Ovary (tissue), 9 donors: ENCODE results near the gene KRT83. TPM values are rescaled to one million over a fixed set of nuclear protein-coding genes. Genes with fewer than 3 reads are reported as not detected.

Source experiments
- DNase-seq, 5 donors: peaks; one replicate each; pipeline ENCODE4 v3.0.0-alpha.2; 2019 to 2020
- H3K27ac ChIP-seq, 2 donors: fragments of 200-600 bp; one replicate each; pipeline versions ENCODE4 v1.5.1 to v1.8.0; 2019 to 2022
- H3K27me3 ChIP-seq: fragments of 200-600 bp; one replicate; pipeline ENCODE4 v1.8.0; 2022
- H3K36me3 ChIP-seq: fragments of 200-600 bp; sonication (generic); one replicate; pipeline ENCODE4 v1.5.1; 2019
- H3K4me1 ChIP-seq: one replicate; pipeline ENCODE4 v1.8.1; 2013; ENCODE audit warnings: mild to moderate bottlenecking, moderate library complexity; ENCODE audit not compliant: insufficient read depth
- H3K4me3 ChIP-seq: fragments of 200-600 bp; sonication (generic); one replicate; pipeline ENCODE4 v1.5.1; 2017
- H3K9me3 ChIP-seq, 2 donors: fragments of 200-600 bp in 1 of 2; sonication (generic) in 1 of 2; one replicate each; pipeline versions ENCODE4 v1.5.1 to v1.8.1; 2013 to 2019; ENCODE audit warnings: mild to moderate bottlenecking in 1 of 2, moderate library complexity in 1 of 2
- CTCF ChIP-seq, 3 donors: fragments of 450-650 bp in 2 of 3; fragments of 200-600 bp in 1 of 3; IDR thresholded peaks; one replicate each; pipeline versions ENCODE4 v1.5.1 to v1.8.0; 2016 to 2022; ENCODE audit warnings: antibody characterized with exemption in 3 of 3, mild to moderate bottlenecking in 1 of 3
- EP300 ChIP-seq: sonication (generic); formaldehyde crosslinking; IDR thresholded peaks from one replicate; pipeline ENCODE4 v1.6.1; 2017; ENCODE audit warnings: antibody characterized with exemption
- POLR2A ChIP-seq: fragments of 450-650 bp; IDR thresholded peaks from one replicate; pipeline ENCODE4 v1.6.1; 2017; ENCODE audit warnings: antibody characterized with exemption, mild to moderate bottlenecking, moderate library complexity
- WGBS, 3 donors: extraction: QIAGEN DNeasy Blood & Tissue Kit in 1 of 3; methylation state at CpG; one replicate each; pipeline versions ENCODE4 v1.1.5 to v1.1.7; 2013 to 2017; 5-methylcytosine and 5-hydroxymethylcytosine counted together
- intact Hi-C, 4 donors: fragments of 100-400 bp; cut with DNase I; formaldehyde crosslinking; loops; one replicate each; pipeline versions ENCODE4 v1.11.0 to v1.15.1; 2022 to 2023
- polyA plus RNA-seq, 2 donors: library from polyadenylated mRNA; stranded (reverse); fragments of 200-250 nt in 1 of 2; fragments of 350-450 nt in 1 of 2; fragmentation: Illumina TruSeq in 1 of 2; extraction: RNeasy Lipid Tissue Mini Kit (QIAGEN cat#74804) in 1 of 2; gene quantifications; one replicate each; pipeline ENCODE4 v1.2.3, GENCODE V29; 2013 to 2014
- total RNA-seq, 7 donors: library from RNA; depleted of rRNA in 2 of 7; stranded (reverse); fragments of >200 nt in 2 of 7; fragmentation: NEBNext Ultra II Directional in 3 of 7; extraction: Animal tissue kit (Norgen Biotek cat#: 25700) in 3 of 7; gene quantifications; one replicate each; pipeline versions ENCODE4 v1.1.0 to v1.2.4, GENCODE V29; 2016 to 2023
- donor health status: DM: no; HTN: no; CAD: no; lungs with moderate emphysema.
- donor health status: DM: no; HTN: no; CAD: no.
- donor health status: Bipolar disorder and iron deficiency.
- donor health status: DM: yes; HTN: yes; CAD: no.
- donor health status: DM: no; HTN: no; CAD: no.
- donor health status: DM: yes; HTN: yes; CAD: no.

The KRT83 gene
- total and polyA plus RNA-seq, 9 donors, result not detected

GRCh38 chr12:52314511-52314910, 6.7 kb downstream of the KRT83 start:
- no peak overlapping the region for H3K27ac ChIP-seq
- intact Hi-C loops, result no loop called here
- H3K9me3 ChIP-seq, result no peaks in the 10 kb centered on the region
- H3K4me1 ChIP-seq, result no peaks in the 10 kb centered on the region
- no peaks in the 10 kb centered on the region for H3K36me3 ChIP-seq
- H3K27me3 ChIP-seq, result no peaks in the 10 kb centered on the region
- no peak overlapping the region for H3K4me3 ChIP-seq
- TF ChIP-seq CTCF (IDR thresholded peaks at IDR 0.05) (no peak), EP300 (no peak), POLR2A (no peak)
- DNase-seq, result no peak
- 67 to 75% (median 67%) methylated on average over 12 to 13 of the region's 13 CpGs for WGBS, 3 donors

- DNase-seq, result no peak
- Histone ChIP-seq H3K4me3 (no peak overlapping the region), H3K27ac (no peak overlapping the region), H3K9me3 (no peaks in the 10 kb centered on the region), H3K4me1 (no peaks in the 10 kb centered on the region), H3K36me3 (no peaks in the 10 kb centered on the region), H3K27me3 (no peaks in the 10 kb centered on the region)
- intact Hi-C loops, result no loop called here
- 76 to 84% (median 82%) methylated on average over 8 to 9 of the region's 9 CpGs for WGBS, 3 donors
- no peak for TF ChIP-seq CTCF (IDR thresholded peaks at IDR 0.05)
- no peak for TF ChIP-seq POLR2A
- TF ChIP-seq EP300, result no peak
Observed at GRCh38 chr12:52313926-52314325, 7.3 kb downstream of the KRT83 start.

- DNase-seq, result no peak
- TF ChIP-seq POLR2A (no peak), CTCF (IDR thresholded peaks at IDR 0.05) (no peak), EP300 (no peak)
- intact Hi-C loops, result no loop called here
Observed at GRCh38 chr12:52313461-52313860, 7.7 kb downstream of the KRT83 start.

GRCh38 chr12:52312086-52312485, 9.1 kb downstream of the KRT83 start:
- Histone ChIP-seq H3K27ac (no peak overlapping the region), H3K36me3 (no peaks in the 10 kb centered on the region), H3K27me3 (no peaks in the 10 kb centered on the region), H3K4me3 (no peak overlapping the region), H3K4me1 (no peaks in the 10 kb centered on the region), H3K9me3 (no peaks in the 10 kb centered on the region)
- DNase-seq, result no peak
- TF ChIP-seq POLR2A, result no peak
- no peak for TF ChIP-seq EP300
- no peak for TF ChIP-seq CTCF (IDR thresholded peaks at IDR 0.05)
- intact Hi-C loops, result no loop called here
- WGBS, 3 donors, result 61 to 79% (median 61%) methylated on average over 4 of the region's 4 CpGs

More at GRCh38 chr12:52313461-52313860, 7.7 kb downstream of the KRT83 start:
- no peaks in the 10 kb centered on the region for H3K27me3 ChIP-seq
- H3K27ac ChIP-seq, result no peak overlapping the region
- H3K9me3 ChIP-seq, result no peaks in the 10 kb centered on the region
- H3K4me3 ChIP-seq, result no peak overlapping the region
- WGBS, 3 donors, result 55 to 69% (median 56%) methylated on average over 3 of the region's 3 CpGs
- H3K36me3 ChIP-seq, result no peaks in the 10 kb centered on the region
- H3K4me1 ChIP-seq, result no peaks in the 10 kb centered on the region

GRCh38 chr12:52311285-52311648, 9.9 kb downstream of the KRT83 start:
- Histone ChIP-seq H3K27me3 (no peaks in the 10 kb centered on the region), H3K9me3 (no peaks in the 10 kb centered on the region), H3K4me3 (no peak overlapping the region), H3K27ac (no peak overlapping the region), H3K4me1 (no peaks in the 10 kb centered on the region), H3K36me3 (no peaks in the 10 kb centered on the region)
- 57 to 70% (median 70%) methylated on average over 3 of the region's 3 CpGs for WGBS, 3 donors
- TF ChIP-seq EP300 (no peak), CTCF (IDR thresholded peaks at IDR 0.05) (no peak), POLR2A (no peak)
- intact Hi-C loops, result no loop called here
- DNase-seq, result no peak
